Measurements from ENCODE around the gene MYL11.

The MYL11 gene

DNA sequence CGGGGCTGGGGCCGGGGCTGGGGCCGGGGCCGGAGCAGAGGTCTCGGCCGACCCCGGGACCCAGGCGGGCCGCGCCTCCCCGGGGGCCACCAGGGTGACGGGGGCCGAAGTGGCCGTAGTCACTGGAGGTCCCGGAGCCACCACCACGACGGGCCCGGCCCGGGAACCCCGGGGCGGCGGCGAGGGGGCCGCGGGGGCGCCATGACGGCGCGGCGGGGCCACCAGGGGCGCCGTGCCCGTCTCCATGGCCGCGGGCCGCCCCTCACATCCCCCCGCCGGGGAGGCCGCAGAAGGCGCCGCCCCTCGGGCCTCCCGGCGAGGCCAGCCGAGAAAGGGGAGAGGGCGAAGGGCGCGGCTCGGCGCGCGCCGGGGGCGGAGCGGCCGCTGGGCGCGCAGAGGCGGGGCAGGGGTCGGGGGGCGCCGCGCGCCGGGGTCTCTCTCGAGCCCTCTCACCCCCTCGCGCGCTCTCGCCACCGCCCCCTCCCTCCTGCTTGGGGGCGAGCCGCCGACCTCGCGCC lies 4.6 kb upstream of the MYL11 start:
- peak overlapping the region; percentile 50 for H3K4me3 ChIP-seq (ENCODE audit: low read depth, low read length)

DNA sequence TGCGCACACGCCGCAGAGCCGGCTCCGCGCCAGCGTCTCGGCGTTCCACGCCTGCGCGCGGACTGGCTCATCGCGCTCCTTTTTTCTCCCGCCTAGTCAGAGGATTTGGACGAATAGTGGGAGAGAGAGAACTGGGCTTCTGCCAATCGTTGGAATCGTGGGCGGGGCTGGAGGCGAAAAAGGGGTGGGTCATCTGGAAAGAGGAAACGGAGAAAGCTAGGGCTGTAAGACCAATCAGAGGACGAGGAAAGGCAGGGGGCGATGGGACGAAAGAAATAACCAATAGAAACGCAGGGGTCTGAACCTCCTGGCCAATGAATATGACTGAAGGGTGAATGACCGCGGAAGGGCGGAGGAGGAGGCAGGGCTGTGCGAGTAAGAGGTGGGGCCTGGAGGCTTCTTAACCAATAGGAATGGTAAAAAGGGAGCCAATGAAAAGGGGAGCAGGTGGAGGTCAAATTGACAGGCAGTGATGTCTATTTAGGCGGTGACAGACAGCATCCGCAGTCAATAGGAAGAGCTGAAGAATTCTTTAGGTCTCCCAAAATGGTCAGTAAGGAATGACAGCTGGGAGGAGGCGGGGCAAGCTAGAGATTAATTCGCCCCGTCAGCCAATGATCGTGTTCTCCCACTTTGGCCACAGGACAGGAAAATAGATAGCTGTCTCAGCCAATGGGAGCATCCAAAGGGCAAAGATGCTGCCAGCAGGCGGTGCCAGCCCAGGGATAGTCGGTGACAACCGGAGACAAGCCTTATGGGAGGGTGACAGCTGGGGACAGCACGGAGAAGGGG lies 4.0 kb upstream of the MYL11 start, which contains the start of gene TBC1D10B:
Gene TBC1D10B (minus strand): TSS at position 39 of the 792 bp plus-strand sequence. CDS start 311 bp downstream, outside the sequence.
- H3K4me3 ChIP-seq (ENCODE audit: low read depth, low read length): peak within 1 kb of the TSS; percentile 50

DNA sequence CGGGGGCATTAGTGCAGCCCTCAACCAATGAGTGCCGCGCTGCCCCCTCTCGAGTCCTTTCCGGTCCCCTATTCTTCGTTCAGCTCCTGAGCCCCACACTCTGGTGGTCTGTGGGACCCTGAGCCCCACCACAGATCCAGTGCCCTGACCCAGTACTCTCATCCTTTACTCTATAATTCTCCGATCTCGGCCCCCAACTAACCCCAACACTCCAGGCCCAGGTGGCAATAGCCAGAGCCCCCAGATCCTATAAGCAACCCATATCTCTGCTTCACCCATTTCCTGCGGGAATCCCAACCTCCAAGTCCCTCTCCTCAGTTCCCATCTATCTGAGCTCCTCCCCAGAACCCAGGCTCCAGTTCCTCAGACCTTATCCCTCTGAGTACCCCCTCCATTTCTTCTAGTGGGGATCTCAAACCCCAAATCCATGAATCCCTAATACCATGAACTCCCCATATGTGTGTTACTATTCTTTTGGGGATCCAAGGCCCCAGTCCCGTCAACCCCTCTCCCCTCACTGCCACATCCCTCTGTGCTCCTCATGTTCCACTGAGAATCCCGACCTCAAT lies 3.3 kb upstream of the MYL11 start:
- H3K4me3 ChIP-seq (ENCODE audit: low read depth, low read length): peak overlapping the region; percentile 21

DNA sequence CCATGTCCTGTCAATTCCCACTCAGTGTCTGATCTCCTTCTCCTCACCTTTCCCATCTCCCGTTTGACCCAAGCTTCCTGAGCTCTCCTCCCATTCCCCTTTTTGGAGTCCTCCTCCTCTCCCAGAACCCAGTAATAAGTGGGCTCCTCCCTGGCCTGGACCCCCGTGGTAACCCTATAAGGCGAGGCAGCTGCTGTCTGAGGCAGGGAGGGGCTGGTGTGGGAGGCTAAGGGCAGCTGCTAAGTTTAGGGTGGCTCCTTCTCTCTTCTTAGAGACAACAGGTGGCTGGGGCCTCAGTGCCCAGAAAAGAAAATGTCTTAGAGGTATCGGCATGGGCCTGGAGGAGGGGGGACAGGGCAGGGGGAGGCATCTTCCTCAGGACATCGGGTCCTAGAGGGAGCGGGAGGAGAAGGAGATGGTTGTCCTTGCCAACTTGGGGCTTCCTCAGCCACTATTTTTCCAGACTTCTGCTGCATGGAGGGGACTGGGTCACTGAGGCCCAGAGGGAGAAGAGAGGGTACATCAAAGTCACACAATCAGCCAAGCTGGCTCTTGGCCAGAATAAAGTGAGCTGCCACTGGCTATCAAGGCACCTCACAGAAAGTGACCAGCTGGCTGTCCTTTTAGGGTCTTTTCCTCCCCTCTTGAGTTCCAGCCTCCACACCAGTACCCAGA lies 2.4 kb upstream of the MYL11 start:
- H3K4me3 ChIP-seq (ENCODE audit: low read depth, low read length): no peak overlapping the region

DNA sequence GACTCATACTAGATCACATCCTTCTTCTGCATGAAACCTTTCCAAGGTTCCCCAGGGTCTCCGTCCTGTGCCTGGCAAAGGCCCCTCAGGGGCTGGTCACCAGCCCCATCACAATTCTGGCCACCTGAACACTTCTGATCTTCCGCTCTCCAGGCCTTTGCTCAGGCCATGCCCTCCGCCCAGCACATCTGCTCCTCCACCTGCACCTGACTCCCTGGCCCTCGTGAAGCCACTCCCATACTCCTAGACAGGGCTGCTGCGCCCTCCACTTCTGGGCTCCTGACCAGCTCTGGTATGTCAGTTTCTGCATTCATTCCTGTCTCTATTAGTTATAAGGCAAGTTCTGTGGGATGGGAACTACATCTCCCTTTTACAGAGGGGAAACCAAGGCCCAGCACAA lies 1.9 kb upstream of the MYL11 start:
- H3K4me3 ChIP-seq (ENCODE audit: low read depth, low read length): no peak overlapping the region

DNA sequence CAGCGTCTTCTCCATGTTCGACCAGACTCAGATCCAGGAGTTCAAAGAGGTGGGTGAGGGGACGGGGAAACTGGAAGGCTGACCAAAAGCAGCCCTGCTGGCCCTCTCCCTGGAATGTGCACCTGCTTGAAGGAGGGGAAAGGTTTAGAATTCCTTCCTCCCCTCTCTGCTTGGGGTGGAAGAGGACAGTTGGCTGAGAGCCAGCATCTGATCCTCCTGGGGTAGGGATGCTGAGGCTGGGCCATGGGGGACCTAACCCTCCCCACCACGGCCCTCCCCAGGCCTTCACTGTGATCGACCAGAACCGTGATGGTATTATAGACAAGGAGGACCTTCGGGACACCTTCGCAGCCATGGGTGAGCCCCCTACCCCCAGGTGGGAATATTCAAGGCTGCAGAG lies 1.3 kb downstream of the MYL11 start:
- no peak overlapping the region for H3K4me3 ChIP-seq (ENCODE audit: low read depth, low read length)

DNA sequence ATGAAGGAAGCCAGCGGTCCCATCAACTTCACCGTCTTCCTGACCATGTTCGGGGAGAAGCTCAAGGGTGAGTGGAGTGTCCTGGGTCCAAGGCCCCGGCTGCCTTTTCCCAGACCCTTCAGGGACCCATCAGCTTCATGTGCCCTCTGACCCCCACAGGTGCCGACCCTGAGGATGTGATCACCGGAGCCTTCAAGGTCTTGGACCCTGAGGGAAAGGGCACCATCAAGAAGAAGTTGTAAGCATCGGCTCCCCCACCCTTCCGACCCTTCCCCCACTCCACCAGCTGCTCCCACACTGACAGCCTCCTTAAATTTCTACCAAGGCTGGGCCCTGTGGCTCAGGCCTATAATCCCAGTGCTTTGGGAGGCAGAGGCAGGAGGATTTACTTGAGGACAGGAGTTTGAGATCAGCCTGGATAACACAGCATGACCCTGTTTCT lies 1.9 kb downstream of the MYL11 start:
- no peak overlapping the region for H3K4me3 ChIP-seq (ENCODE audit: low read depth, low read length)

DNA sequence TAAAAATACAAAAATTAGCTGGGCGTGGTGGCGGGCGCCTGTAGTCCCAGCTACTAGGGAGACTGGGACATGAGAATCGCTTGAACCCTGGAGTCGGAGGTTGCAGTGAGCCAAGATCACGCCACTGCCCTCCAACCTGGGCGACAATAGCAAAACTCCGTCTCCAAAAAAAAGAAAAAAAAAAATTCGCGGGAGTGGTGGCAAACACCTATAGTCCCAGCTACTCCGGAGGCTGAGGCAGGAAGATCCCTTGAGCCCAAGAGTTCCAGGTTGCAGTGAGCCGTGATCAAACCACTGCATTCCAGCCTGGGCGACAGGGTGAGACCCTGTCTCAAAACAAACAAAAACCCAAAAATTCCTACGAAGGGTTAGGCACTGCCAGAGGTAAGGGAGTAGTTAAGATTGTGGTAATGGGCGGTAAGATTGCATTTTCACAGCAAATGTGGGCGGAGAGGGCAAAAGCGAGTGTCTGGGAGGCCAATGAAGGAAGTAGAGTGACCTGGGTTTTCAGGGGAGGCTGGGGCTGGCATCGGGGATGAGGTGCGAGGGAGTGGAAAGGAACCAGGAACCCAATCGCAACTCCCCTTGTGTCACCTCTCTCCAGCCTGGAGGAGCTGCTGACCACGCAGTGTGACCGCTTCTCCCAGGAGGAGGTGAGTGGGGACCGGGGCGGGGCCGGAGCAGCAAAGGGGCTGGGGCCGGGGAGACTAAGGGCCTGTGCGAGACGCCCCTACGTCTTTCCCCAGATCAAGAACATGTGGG lies 2.6 kb downstream of the MYL11 start:
- peak overlapping the region; percentile 29 for H3K4me3 ChIP-seq (ENCODE audit: low read depth, low read length)

DNA sequence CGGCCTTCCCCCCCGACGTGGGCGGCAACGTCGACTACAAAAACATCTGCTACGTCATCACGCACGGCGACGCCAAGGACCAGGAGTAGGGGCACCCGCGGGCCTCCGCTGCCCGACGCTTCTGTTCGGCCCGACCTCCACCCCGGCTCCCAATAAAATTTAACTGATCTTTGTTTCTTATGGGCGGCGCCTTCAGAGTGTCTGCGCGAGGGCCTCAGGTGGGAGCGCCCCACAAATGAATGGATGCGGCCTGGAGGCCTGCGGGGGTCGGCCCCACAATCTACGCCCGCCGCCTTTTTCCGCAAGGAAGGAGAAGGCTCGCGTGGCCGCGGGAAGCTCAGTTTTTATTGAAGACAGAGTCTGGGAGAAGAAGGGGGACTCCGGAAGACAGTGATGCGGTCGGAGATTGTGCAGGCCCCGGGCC lies 3.2 kb downstream of the MYL11 start:
- H3K4me3 ChIP-seq (ENCODE audit: low read depth, low read length): peak overlapping the region; percentile 48

DNA sequence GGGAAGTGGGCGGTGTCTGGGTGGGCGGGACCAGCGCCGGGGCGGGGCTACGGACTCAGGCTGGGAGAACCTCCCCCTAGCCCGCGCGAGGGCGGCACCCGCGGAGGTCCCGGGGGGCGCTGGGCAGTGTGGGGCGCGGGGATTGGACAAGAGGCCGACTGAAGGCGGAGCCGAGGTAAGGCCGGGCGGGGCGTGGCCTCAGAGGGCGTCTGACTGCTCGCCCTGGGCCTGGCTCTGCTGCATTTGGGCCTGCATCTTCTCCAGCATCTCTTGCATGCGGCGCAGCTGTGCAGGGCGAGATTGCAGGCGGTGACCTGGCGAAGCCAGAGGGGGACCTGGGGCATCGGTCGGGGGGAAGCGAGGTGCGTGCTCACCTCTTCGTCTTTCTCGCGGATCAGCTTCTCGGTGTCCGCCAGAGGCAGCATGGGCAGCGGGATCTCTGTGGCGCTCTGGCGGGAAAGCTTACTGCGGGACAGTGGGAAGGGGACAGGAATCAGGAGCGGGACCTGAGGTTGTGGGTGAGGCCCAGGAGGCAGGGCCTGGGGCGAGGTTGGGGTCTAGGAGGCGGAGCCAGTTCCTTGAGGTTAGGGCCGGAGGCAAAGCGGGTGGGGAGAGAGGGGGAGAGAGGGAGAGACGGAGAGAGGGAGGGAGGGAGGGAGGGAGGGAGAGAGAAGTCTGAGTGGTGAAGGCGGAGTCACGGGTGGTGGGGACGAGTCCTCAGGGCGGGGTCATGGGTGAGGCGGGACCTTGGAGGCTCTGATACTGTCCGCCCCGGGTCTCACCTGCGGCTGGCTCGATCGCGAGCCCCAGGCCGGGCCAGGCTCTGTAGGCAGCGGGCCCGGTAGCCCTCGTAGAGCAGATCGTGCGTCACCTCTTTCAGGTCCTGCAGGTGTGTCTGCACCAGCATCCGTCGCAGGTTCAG lies 3.9 kb downstream of the MYL11 start:
- H3K4me3 ChIP-seq (ENCODE audit: low read depth, low read length): peak overlapping the region; percentile 48

DNA sequence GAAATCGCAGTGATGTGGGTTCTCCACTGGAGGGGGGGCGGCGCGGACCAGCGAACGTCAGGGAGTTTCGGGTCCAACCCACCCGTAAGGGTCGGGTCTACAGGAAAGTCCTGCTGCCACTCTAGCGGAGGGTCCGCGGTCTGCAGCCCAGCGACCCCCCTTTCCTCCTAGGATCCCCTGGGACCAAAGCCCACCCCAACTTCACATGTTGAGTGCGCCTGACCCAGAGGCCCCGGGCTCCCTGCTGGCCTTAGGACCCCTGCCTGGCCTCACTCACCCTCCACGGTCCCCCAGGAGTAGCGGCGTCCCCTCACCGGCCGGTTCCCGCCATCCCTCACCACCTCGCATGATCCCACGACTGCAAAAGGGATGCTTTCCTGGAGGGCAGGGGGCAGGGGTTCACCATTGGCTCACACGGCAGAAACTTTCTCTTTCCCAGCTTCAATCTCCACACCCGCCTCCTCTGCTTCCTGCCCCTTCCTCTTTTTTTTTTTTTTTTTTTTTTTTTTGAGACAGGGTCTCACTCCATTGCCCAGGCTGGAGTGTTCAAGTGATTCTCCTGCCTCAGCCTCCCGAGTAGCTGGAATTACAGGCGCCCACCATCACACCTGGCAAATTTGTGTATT lies 4.7 kb downstream of the MYL11 start:
- peak overlapping the region; percentile 37 for H3K4me3 ChIP-seq (ENCODE audit: low read depth, low read length)

DNA sequence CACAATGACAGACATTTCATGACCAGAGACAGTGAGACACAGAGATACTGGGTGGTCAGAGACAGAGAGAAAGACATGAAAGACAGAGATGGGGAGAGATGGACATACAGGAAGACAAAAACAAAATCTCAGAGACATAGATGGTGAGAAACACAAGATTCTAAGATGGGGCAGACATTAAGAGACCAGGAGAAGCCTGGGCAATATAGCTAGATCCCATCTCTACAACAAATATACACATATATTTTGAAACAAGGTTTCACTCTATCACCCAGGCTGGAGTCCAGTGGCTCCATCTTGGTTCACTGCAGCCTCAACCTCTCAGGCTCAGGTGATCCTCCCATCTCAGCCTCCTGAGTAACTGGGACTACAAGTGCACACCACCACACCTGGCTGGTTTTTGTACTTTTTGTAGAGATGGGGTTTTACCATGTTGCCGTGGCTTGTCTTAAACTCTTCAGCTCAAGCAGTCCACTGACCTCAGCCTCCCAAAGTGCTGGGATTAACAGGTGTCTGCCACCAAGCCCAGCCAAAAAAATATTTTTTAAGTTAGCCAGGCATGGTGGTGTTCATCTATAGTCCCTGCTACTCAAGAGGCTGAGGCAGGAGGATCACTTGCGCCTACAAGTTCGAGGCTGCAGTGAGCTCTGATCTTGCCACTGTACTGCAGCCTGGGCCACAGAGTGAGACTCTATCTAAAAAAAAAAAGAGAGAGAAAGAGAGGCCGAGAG lies 5.6 kb downstream of the MYL11 start:
- no peak overlapping the region for H3K4me3 ChIP-seq (ENCODE audit: low read depth, low read length)

DNA sequence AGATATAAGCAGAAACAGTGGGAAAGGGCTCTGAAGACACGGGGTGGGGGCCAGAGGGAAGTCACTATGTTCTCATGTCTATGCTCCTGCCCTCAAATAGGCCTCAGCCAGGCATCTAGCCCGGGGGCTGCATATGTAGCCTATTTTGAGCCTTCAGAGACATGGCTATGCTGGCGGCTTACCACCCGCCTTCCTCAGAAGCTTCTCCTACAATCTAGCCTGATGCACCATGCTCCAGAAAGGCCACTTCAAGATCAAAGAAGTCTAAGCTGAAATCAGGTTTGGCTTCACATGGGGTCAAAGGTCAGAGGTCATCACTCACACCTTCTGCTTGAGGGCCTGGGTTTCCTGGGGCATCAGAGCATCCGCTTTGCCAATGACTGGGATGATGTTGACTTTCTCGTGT lies 6.2 kb downstream of the MYL11 start:
- no peak overlapping the region for H3K4me3 ChIP-seq (ENCODE audit: low read depth, low read length)

DNA sequence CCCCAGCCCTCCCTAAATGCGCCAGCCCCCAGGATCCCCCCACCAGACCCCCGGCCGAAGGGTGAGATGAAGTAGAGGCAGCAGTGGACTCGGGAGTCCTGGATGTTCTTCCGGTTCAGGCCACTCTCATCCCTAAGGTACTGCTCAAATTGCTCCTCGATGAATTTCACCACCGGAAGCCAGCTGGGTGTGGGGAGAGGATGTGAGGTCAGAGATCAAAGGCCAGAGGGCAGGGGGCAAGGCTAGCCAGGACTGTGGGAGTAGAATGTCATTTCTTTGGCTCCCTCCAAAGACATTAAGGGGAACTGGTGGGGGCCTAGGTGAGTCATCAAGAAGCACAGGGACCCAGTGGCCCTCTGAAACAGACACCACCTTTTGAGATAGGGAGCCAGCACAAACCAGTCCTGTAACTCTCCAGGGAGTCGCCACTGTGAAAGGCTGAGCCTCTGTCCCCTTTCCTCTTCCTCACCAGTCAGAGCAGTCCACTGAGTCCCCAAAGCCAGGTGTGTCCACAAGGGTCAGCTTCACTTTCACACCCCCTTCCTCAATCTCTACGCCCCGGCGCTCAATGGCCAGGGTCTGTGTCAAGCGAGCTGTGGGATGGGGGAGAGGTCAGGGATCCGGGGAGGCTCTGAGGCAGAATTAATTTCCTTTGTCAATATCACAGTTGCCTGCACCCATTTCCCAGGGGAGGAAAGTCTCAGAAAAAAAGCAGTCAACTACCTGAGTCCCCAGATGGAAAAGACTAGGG lies 6.9 kb downstream of the MYL11 start:
- no peak overlapping the region for H3K4me3 ChIP-seq (ENCODE audit: low read depth, low read length)

DNA sequence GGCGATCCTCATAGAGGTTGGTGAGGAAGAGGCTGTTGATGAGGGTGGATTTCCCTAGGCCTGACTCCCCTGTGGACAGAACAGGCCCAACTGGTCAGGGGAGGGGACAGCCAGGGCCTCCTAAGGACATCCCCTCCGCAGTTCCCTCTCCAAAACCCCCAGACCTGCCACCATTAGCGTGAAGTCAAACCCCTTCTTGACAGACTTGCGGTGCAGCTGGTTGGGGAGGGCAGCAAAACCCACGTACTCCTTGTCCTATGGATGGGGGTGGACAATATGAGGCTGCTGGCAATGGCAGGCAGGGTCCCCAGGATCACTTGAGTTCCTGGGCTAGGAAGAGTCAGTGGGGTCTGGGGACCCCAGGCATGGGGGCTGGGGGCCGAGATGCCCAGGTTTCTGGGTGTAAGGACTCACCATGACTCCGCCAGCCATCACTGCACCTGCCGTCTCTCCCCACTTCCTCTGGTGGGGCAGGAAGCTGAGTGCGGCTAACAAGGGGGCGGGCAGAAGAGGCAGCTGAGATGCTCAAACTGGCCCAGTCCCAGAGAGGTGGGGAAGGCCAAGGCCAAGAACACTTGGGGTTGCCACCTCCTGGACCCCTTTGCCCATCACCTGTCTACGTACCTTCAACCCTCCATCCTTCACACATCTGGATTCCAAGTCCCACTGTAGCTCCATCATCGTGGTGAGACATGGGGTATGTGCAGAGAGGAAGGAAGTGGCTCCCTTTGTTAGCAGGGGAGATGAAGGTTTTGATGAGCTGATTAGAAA lies 7.7 kb downstream of the MYL11 start, which contains the start of gene SEPTIN1:
Gene SEPTIN1 (minus strand): TSS at position 451 of the 771 bp plus-strand sequence. CDS start 19 bp downstream, at position 432.
- H3K4me3 ChIP-seq (ENCODE audit: low read depth, low read length): no peak within 1 kb of the TSS

DNA sequence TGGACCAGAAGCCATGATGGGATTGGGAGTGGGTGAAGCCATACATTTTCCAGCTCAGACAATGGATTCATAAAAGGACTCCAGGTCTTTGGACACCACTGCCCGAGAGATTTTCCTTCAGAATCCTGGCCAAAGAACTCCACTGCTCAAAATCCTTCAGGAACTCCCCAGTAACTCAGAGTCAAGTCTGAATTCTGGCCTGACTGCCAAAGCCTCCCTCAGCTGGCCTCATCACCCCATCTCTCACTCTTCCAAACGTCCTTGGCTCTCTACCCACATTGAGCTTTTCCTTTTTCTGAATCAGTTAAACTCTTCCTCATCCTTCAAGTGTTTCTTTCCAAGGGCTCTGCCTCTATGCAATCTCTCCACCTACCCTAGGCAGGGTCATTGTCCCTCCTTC lies 8.9 kb downstream of the MYL11 start:
- no peak overlapping the region for H3K4me3 ChIP-seq (ENCODE audit: low read depth, low read length)

DNA sequence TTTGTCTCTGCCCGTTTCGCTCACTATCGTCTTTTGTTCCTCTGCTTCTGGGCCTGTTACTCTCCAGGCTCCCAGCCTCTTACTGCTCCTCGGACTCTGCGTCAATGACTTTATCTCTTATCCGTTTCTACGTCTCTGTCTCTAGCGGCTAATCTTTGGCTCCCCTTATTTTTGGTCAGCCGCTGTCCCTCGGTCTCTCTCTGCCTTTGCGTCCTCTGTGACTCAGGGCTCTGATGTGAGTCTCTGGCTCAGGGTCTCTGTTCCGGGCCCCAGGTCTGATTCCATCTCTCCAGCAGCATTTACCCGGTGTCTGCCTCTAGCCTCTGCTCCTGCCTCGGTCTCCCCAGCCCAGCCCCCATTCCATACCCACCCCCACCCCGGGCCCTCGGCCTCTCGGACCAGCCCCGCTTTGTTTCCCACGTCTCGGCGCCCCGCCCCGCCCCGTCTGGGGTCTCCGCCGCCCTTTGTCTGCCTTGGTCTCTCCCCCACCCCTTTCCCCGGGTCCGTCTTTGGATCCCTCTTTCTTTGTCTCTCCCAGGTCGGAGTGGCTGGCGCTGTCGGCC lies 20.1 kb downstream of the MYL11 start:
- peak overlapping the region; percentile 86 for H3K4me3 ChIP-seq (ENCODE audit: low read depth, low read length)

Data from iPS-11a (cell line).